IMR-90 (cell line): ENCODE results near the gene NRXN2. TPM values are rescaled to one million over a fixed set of nuclear protein-coding genes. Genes with fewer than 3 reads are reported as not detected.

Experiments used
- ATAC-seq: fragments of 200-7000 bp; cut with Tn5 transposase; 2 replicates; pipeline ENCODE4 v1.9.1; 2020; ENCODE audit warnings: low read depth, mild to moderate bottlenecking, moderate library complexity
- BruUV-seq: library from RNA; stranded (reverse); fragments of 400-500 nt; replicated peaks from 2 replicates; lab custom pipeline; 2021; lab: Mats Ljungman, UMichigan
- CTCF ChIA-PET: fragments of 300-600 bp; formaldehyde crosslinking; extraction: SDS; loops from one replicate; lab custom pipeline; 2021; ENCODE audit warnings: antibody characterized with exemption; lab: Yijun Ruan, JAX
- POLR2A ChIA-PET: fragments of 300-600 bp; sonication (Branson Sonifier 250); formaldehyde crosslinking; loops from one replicate; lab custom pipeline; 2022; ENCODE audit warnings: antibody characterized with exemption; ENCODE audit not compliant: unreplicated experiment; lab: Charles Lee
- DNase-seq: peaks from one replicate; pipeline ENCODE4 v3.0.0; 2013
- H2AFZ ChIP-seq: replicated peaks from 2 replicates; pipeline ENCODE3; 2013; ENCODE audit warnings: low read length, mild to moderate bottlenecking; ENCODE audit not compliant: poor library complexity
- H2AK5ac ChIP-seq: 2 replicates; pipeline ENCODE4 v1.6.1; 2013; ENCODE audit warnings: low read depth, low read length, inconsistent platforms
- H2AK9ac ChIP-seq: replicated peaks from 2 replicates; pipeline ENCODE3; 2013; ENCODE audit warnings: mild to moderate bottlenecking, low read depth, low read length, moderate library complexity; ENCODE audit not compliant: poor library complexity
- H2BK120ac ChIP-seq: 2 replicates; pipeline ENCODE4 v1.6.1; 2013; ENCODE audit warnings: low read depth, low read length, inconsistent platforms
- H2BK15ac ChIP-seq: 3 replicates; pipeline ENCODE4 v1.6.1; 2013; ENCODE audit warnings: low read depth, low read length, inconsistent platforms
- H2BK20ac ChIP-seq: 2 replicates; pipeline ENCODE4 v1.6.1; 2013; ENCODE audit warnings: low read depth, mild to moderate bottlenecking, inconsistent platforms, low read length, moderate library complexity
- H2BK5ac ChIP-seq: 2 replicates; pipeline ENCODE4 v1.6.1; 2013; ENCODE audit warnings: mild to moderate bottlenecking, low read depth, low read length, inconsistent platforms; ENCODE audit not compliant: poor library complexity, severe bottlenecking
- H3K14ac ChIP-seq: replicated peaks from 2 replicates; pipeline ENCODE4 v1.6.1; 2013; ENCODE audit warnings: low read depth, low read length, inconsistent platforms
- H3K18ac ChIP-seq: 2 replicates; pipeline ENCODE4 v1.6.1; 2013; ENCODE audit warnings: low read depth, low read length, control low read depth
- H3K23ac ChIP-seq: 2 replicates; pipeline ENCODE4 v1.6.1; 2013; ENCODE audit warnings: low read depth, low read length, inconsistent platforms
- H3K27ac ChIP-seq: 2 replicates; pipeline ENCODE4 v1.5.1; 2013; ENCODE audit warnings: mild to moderate bottlenecking, control low read depth, low read length; ENCODE audit not compliant: insufficient read depth
- H3K27me3 ChIP-seq: 2 replicates; pipeline ENCODE4 v1.6.1; 2013; ENCODE audit warnings: low read length; ENCODE audit not compliant: control insufficient read depth, insufficient read depth
- H3K36me3 ChIP-seq: 2 replicates; pipeline ENCODE4 v1.6.1; 2013; ENCODE audit warnings: low read length, mixed read lengths; ENCODE audit not compliant: control insufficient read depth, insufficient read depth
- H3K4ac ChIP-seq: 2 replicates; pipeline ENCODE4 v1.6.1; 2013; ENCODE audit warnings: low read depth, low read length, inconsistent platforms
- H3K4me1 ChIP-seq: 2 replicates; pipeline ENCODE4 v1.6.1; 2013; ENCODE audit warnings: low read length, mixed read lengths; ENCODE audit not compliant: control insufficient read depth, insufficient read depth
- H3K4me2 ChIP-seq: 2 replicates; pipeline ENCODE4 v1.6.1; 2013; ENCODE audit warnings: low read depth, mild to moderate bottlenecking, control low read depth, low read length, moderate library complexity
- H3K4me3 ChIP-seq: 2 replicates; pipeline ENCODE4 v1.5.1; 2013; ENCODE audit warnings: low read depth, mild to moderate bottlenecking, control low read depth, low read length, moderate library complexity; ENCODE audit not compliant: insufficient read depth
- H3K56ac ChIP-seq: 2 replicates; pipeline ENCODE4 v1.6.1; 2013; ENCODE audit warnings: low read length, inconsistent platforms; ENCODE audit not compliant: insufficient read depth; ENCODE audit errors: extremely low read depth
- H3K79me1 ChIP-seq, 2 experiments: 2 replicates each; pipeline ENCODE4 v1.6.1; 2013; ENCODE audit warnings: low read length in 2 of 2, inconsistent platforms in 1 of 2, low read depth in 1 of 2
- H3K9ac ChIP-seq: 2 replicates; pipeline ENCODE4 v1.6.1; 2013; ENCODE audit warnings: low read depth, low read length, control low read depth
- H3K9me1 ChIP-seq: 2 replicates; pipeline ENCODE4 v1.6.1; 2013; ENCODE audit warnings: low read length, inconsistent platforms; ENCODE audit not compliant: insufficient read depth
- H3K9me3 ChIP-seq: 2 replicates; pipeline ENCODE4 v1.6.1; 2013; ENCODE audit warnings: low read length; ENCODE audit not compliant: control insufficient read depth, insufficient read depth
- H4K20me1 ChIP-seq: 2 replicates; pipeline ENCODE4 v1.6.1; 2013; ENCODE audit warnings: low read length, inconsistent platforms; ENCODE audit not compliant: insufficient read depth
- H4K5ac ChIP-seq: 2 replicates; pipeline ENCODE4 v1.6.1; 2013; ENCODE audit warnings: mild to moderate bottlenecking, low read depth, low read length, control low read depth
- H4K8ac ChIP-seq, 2 experiments: 2 replicates each; pipeline ENCODE4 v1.6.1; 2013; ENCODE audit warnings: low read depth in 2 of 2, low read length in 2 of 2, control low read depth in 1 of 2, inconsistent platforms in 1 of 2
- H4K91ac ChIP-seq: 2 replicates; pipeline ENCODE4 v1.6.1; 2013; ENCODE audit warnings: low read depth, low read length, inconsistent platforms; ENCODE audit not compliant: insufficient read depth
- BHLHE40 ChIP-seq: fragments of 150-350 bp; IDR thresholded peaks from 2 replicates; pipeline ENCODE4 v1.6.1; 2016; ENCODE audit warnings: mild to moderate bottlenecking, low read depth, low read length
- MXI1 ChIP-seq: IDR thresholded peaks from 2 replicates; pipeline ENCODE4 v1.6.1; 2012; ENCODE audit warnings: low read depth, mild to moderate bottlenecking, low read length, moderate library complexity, borderline replicate concordance
- WGBS, 2 experiments: methylation state at CpG; one replicate each; pipeline versions ENCODE4 v1.1.5 to v1.1.7; 2013; ENCODE audit warnings: missing lambda C conversion rate in 2 of 2; ENCODE audit not compliant: insufficient read length in 1 of 2; ENCODE audit errors: extremely low coverage in 2 of 2; 5-methylcytosine and 5-hydroxymethylcytosine counted together
- dilution Hi-C: fragments of 300-500 bp; cut with HindIII; formaldehyde crosslinking; loops from one replicate; pipeline ENCODE4 v1.14.3; 2018; ENCODE audit warnings: low sequenced_read_pairs; ENCODE audit not compliant: unreplicated experiment
- in situ Hi-C: fragments of 300-500 bp; cut with MboI; formaldehyde crosslinking; loops from 3 replicates; pipeline ENCODE4 v1.14.3; 2019; ENCODE audit warnings: low sequenced_read_pairs, inconsistent platforms, mixed read lengths
- intact Hi-C: fragments of 100-400 bp; cut with micrococcal nuclease; formaldehyde crosslinking; loops from 2 replicates; pipeline ENCODE4 v1.10.0; 2022
- polyA plus RNA-seq, 3 experiments: library from polyadenylated mRNA; depleted of rRNA; stranded (reverse); fragments of >200 nt; gene quantifications; 2 replicates each; pipeline ENCODE4 v1.2.3, GENCODE V29; 2012; ENCODE audit warnings: low replicate concordance in 1 of 3
- total RNA-seq: library from RNA; depleted of rRNA; stranded (reverse); fragments of >200 nt; gene quantifications from 2 replicates; pipeline ENCODE4 v1.2.3, GENCODE V29; 2012

The NRXN2 gene
- total and polyA plus RNA-seq, 2 of the 4 experiments (the other 2 are of a cell fraction): 0.18 to 0.22 TPM

DNA sequence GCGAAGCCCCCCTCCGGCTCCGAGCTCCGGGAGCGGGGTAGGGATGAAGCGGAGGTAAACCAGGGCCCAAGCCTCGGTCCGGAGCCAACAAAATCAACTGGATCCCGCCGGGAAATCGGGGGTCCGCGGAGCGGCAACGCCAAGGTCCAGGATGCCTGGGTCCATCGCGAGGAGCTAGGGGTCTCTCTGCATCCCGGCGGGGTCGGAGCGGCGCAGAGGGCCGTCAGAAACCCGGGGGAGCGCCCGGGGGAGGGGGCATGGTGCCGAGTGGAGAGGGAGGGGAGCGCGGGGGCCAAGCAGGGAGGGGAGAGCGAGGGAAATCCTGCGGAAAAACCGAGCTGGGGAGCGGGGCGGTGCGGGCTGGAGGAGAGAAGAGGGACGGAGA is 80.1 kb downstream of the NRXN2 start:
- BruUV-seq: no TSS peak
- Histone ChIP-seq H2BK15ac (no peak overlapping the region), H2AK9ac (no peak overlapping the region), H3K36me3 (no peaks in the 10 kb centered on the region), H3K79me1 (no peaks in the 10 kb centered on the region), H3K9me3 (peaks cover 5% of the 10 kb centered on the region; the same call in 1 of the 2 replicates), H4K5ac (no peak overlapping the region), H2BK120ac (no peak overlapping the region), H4K20me1 (peaks cover 5% of the 10 kb centered on the region), H3K56ac (no peak overlapping the region), H3K4me1 (no peaks in the 10 kb centered on the region), H3K9ac (no peak overlapping the region), H3K4ac (no peak overlapping the region), H2AK5ac (no peak overlapping the region), H3K9me1 (0 out of 2 replicates have a peak, but pooled peaks cover 3% of the 10 kb centered on the region), H3K14ac (no peak overlapping the region), H3K23ac (no peak overlapping the region), H3K4me2 (no peak overlapping the region), H3K18ac (no peak overlapping the region), H4K91ac (no peak overlapping the region), H3K4me3 (no peak overlapping the region), H3K27me3 (peaks cover 92% of the 10 kb centered on the region), H2BK20ac (no peak overlapping the region), H2BK5ac (no peak overlapping the region), H2AFZ (no peak overlapping the region), H4K8ac (no peak overlapping the region), H3K27ac (no peak overlapping the region)
- POLR2A ChIA-PET: no interaction called here
- CTCF ChIA-PET: interaction anchor here (0.5 to 1.1 kb wide), 3 partner anchors 10 to 1870 kb away, joined by 3 to 4 read pairs (median 3); no protein-coding TSS in a partner anchor
- DNase-seq: no peak
- no peak for ATAC-seq
- in situ Hi-C loops: no loop called here
- TF ChIP-seq BHLHE40 (no peak), MXI1 (no peak)
- intact Hi-C loops: no loop called here
- dilution Hi-C loops: no loop called here
- 2% methylated on average over 18 of the region's 36 CpGs; no CpG with 5 or more reads in 1 of the 2 experiments for WGBS, 2 experiments
